Liver (tissue), 9 donors: ENCODE results near the gene GAPDH. TPM values are rescaled to one million over a fixed set of nuclear protein-coding genes. Genes with fewer than 3 reads are reported as not detected.
A peak's percentile ranks its signal among the peaks of the same experiment; 100 is the strongest.
"Not testable (repeated sequence)": the region's sequence is repeated elsewhere in the genome, so short reads cannot be mapped to it uniquely, and the experiment has no call there.

ENCODE experiments used
- DNase-seq: peaks from one replicate; pipeline ENCODE4 v3.0.0-alpha.2; 2017; ENCODE audit warnings: low spot score
- H3K27ac ChIP-seq, 2 donors: one replicate each; pipeline ENCODE4 v1.7.0; 2013; ENCODE audit warnings: inconsistent platforms in 2 of 2, low read length in 2 of 2, control low read depth in 1 of 2, low read depth in 1 of 2, mild to moderate bottlenecking in 1 of 2
- H3K27me3 ChIP-seq, 4 donors: one replicate each; pipeline versions ENCODE4 v1.6.1 to v1.7.0; 2013; ENCODE audit warnings: low read length in 3 of 4, inconsistent platforms in 1 of 4, mild to moderate bottlenecking in 1 of 4, moderate library complexity in 1 of 4; ENCODE audit not compliant: control insufficient read depth in 4 of 4, insufficient read depth in 4 of 4
- H3K36me3 ChIP-seq, 4 donors: one replicate each; pipeline versions ENCODE4 v1.6.1 to v1.7.0; 2013; ENCODE audit warnings: low read length in 3 of 4, mild to moderate bottlenecking in 3 of 4, low read depth in 1 of 4, moderate library complexity in 1 of 4; ENCODE audit not compliant: control insufficient read depth in 4 of 4, insufficient read depth in 3 of 4
- H3K4me1 ChIP-seq, 4 donors: one replicate each; pipeline versions ENCODE4 v1.6.1 to v1.7.0; 2013; ENCODE audit warnings: low read length in 3 of 4, mild to moderate bottlenecking in 3 of 4, moderate library complexity in 1 of 4; ENCODE audit not compliant: control insufficient read depth in 4 of 4, insufficient read depth in 4 of 4
- H3K4me3 ChIP-seq, 3 donors: one replicate each; pipeline versions ENCODE4 v1.6.1 to v1.7.0; 2013; ENCODE audit warnings: low read length in 3 of 3, control low read depth in 1 of 3, low read depth in 1 of 3, mild to moderate bottlenecking in 1 of 3
- H3K9ac ChIP-seq, 2 donors: one replicate each; pipeline ENCODE4 v1.7.0; 2013; ENCODE audit warnings: low read length in 2 of 2, mild to moderate bottlenecking in 2 of 2, moderate library complexity in 2 of 2, control low read depth in 1 of 2, low read depth in 1 of 2
- H3K9me3 ChIP-seq, 4 donors: one replicate each; pipeline versions ENCODE4 v1.6.1 to v1.7.0; 2013; ENCODE audit warnings: low read length in 3 of 4; ENCODE audit not compliant: control insufficient read depth in 4 of 4
- EGR1 ChIP-seq, 2 donors: IDR thresholded peaks; 2 replicates each; pipeline ENCODE4 v1.6.1; 2016 to 2018; ENCODE audit warnings: antibody characterized with exemption in 2 of 2, low read depth in 2 of 2
- FOXA1 ChIP-seq: IDR thresholded peaks from 2 replicates; pipeline ENCODE4 v1.6.1; 2016; ENCODE audit warnings: antibody characterized with exemption
- FOXA2 ChIP-seq: IDR thresholded peaks from 2 replicates; pipeline ENCODE4 v1.6.1; 2016; ENCODE audit warnings: antibody characterized with exemption
- GABPA ChIP-seq, 2 donors: IDR thresholded peaks in 1 of 2; conservative IDR thresholded peaks in 1 of 2; 2 replicates each; pipeline ENCODE4 v1.6.1; 2016; ENCODE audit warnings: antibody characterized with exemption in 2 of 2, mild to moderate bottlenecking in 1 of 2, moderate library complexity in 1 of 2
- HNF4A ChIP-seq, 2 donors: conservative IDR thresholded peaks; 2 replicates each; pipeline ENCODE4 v1.6.1; 2016; ENCODE audit warnings: antibody characterized with exemption in 2 of 2, mild to moderate bottlenecking in 2 of 2
- HNF4G ChIP-seq: IDR thresholded peaks from 2 replicates; pipeline ENCODE4 v1.6.1; 2016; ENCODE audit warnings: antibody characterized with exemption
- JUND ChIP-seq, 2 donors: IDR thresholded peaks; 2 replicates each; pipeline ENCODE4 v1.6.1; 2016; ENCODE audit warnings: antibody characterized with exemption in 2 of 2
- NR2F2 ChIP-seq: IDR thresholded peaks from 2 replicates; pipeline ENCODE4 v1.6.1; 2016; ENCODE audit warnings: antibody characterized with exemption
- RAD21 ChIP-seq, 2 donors: IDR thresholded peaks; 2 replicates each; pipeline ENCODE4 v1.6.1; 2016; ENCODE audit warnings: antibody characterized with exemption in 2 of 2, mild to moderate bottlenecking in 2 of 2
- RXRA ChIP-seq, 2 donors: IDR thresholded peaks; 2 replicates each; pipeline ENCODE4 v1.6.1; 2017 to 2018; ENCODE audit warnings: antibody characterized with exemption in 2 of 2, mild to moderate bottlenecking in 1 of 2
- SP1 ChIP-seq: IDR thresholded peaks from 2 replicates; pipeline ENCODE4 v1.6.1; 2018; ENCODE audit warnings: antibody characterized with exemption, mild to moderate bottlenecking
- TAF1 ChIP-seq: conservative IDR thresholded peaks from 2 replicates; pipeline ENCODE4 v1.6.1; 2016; ENCODE audit warnings: antibody characterized with exemption, mild to moderate bottlenecking
- YY1 ChIP-seq: IDR thresholded peaks from 2 replicates; pipeline ENCODE4 v1.6.1; 2016; ENCODE audit warnings: antibody characterized with exemption, mild to moderate bottlenecking
- WGBS: extraction: QIAGEN DNeasy Blood & Tissue Kit; methylation state at CpG from one replicate; pipeline ENCODE4 v1.1.7; 2013; 5-methylcytosine and 5-hydroxymethylcytosine counted together
- polyA plus RNA-seq, 2 donors: library from polyadenylated mRNA; stranded (reverse) in 1 of 2; unstranded in 1 of 2; fragments of 200-250 nt in 1 of 2; fragments of >200 nt in 1 of 2; fragmentation: Nextera tagmentation in 1 of 2; extraction: Ambion mirVana in 1 of 2; gene quantifications; one replicate each; pipeline versions ENCODE4 v1.2.1 to v1.2.3, GENCODE V29; 2013 to 2015
- total RNA-seq, 2 donors: library from RNA; depleted of rRNA; stranded (reverse); fragments of >200 nt; gene quantifications; one replicate each; pipeline ENCODE4 v1.2.3, GENCODE V29; 2014
- TF ChIP-seq, protein P1 (sequence below): fragments of 150-350 bp; IDR thresholded peaks from 2 replicates; pipeline ENCODE4 v1.5.1; 2017; ENCODE audit warnings: improper control_type of control experiment, low read depth, low read length; ENCODE audit not compliant: missing input control
- TF ChIP-seq, protein P2 (sequence below): IDR thresholded peaks from 2 replicates; pipeline ENCODE4 v1.6.1; 2016; ENCODE audit warnings: antibody characterized with exemption
- TF ChIP-seq, protein P3 (sequence below): IDR thresholded peaks from 2 replicates; pipeline ENCODE4 v1.6.1; 2016; ENCODE audit warnings: antibody characterized with exemption
- TF ChIP-seq, protein P4 (sequence below): IDR thresholded peaks from 2 replicates; pipeline ENCODE4 v1.6.1; 2016; ENCODE audit warnings: antibody characterized with exemption
- TF ChIP-seq, protein P5 (sequence below): IDR thresholded peaks from 2 replicates; pipeline ENCODE4 v1.6.1; 2016; ENCODE audit warnings: antibody characterized with exemption, mild to moderate bottlenecking
- donor health status: healthy.
- donor health status: healthy.
- donor health status: healthy.
- donor health status: healthy.
- donor health status: healthy.

GAPDH gene
- total and polyA plus RNA-seq, 4 donors, result 1,234 to 2,082 (median 1,344) TPM

DNA sequence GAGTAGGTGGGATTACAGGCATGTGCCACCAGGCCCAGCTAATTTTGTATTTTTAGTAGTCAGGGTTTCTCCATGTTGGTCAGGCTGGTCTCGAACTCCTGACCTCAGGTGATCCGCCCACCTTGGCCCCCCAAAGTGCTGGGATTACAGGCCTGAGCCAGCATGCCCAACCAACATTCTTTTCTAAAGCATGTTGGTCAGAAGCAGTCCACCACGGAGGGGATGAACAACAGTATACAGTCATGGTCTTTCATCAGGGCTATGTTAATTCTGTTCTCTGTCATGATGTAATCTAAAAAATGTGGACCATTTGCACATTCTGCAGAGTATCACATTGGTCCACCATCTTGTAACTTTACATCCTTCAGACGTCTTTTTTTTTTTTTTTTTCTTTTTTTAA, 44.9 kb upstream of the GAPDH start:
- Histone ChIP-seq H3K4me1 (peaks cover 2 to 20% (median 11%) of the 10 kb centered on the region in 4 donors), H3K9ac (no peak overlapping the region), H3K27me3 (no peaks in the 10 kb centered on the region), H3K4me3 (no peak overlapping the region), H3K36me3 (peaks cover 0 to 3% (median 2%) of the 10 kb centered on the region in 4 donors), H3K9me3 (no peaks in the 10 kb centered on the region), H3K27ac (no peak overlapping the region)
- no peak for DNase-seq
- 75% methylated on average over 4 of the region's 4 CpGs for WGBS
- TF ChIP-seq YY1, result no peak
- TF ChIP-seq SP1, result no peak
- no peak for TF ChIP-seq HNF4A (conservative IDR thresholded peaks at IDR 0.05)
- no peak for TF ChIP-seq GABPA (IDR thresholded peaks at IDR 0.05 in 1 of 2, conservative IDR thresholded peaks at IDR 0.05 in 1 of 2)
- TF ChIP-seq RAD21 (IDR thresholded peaks at IDR 0.05), result no peak
- TF ChIP-seq, protein P1, sequence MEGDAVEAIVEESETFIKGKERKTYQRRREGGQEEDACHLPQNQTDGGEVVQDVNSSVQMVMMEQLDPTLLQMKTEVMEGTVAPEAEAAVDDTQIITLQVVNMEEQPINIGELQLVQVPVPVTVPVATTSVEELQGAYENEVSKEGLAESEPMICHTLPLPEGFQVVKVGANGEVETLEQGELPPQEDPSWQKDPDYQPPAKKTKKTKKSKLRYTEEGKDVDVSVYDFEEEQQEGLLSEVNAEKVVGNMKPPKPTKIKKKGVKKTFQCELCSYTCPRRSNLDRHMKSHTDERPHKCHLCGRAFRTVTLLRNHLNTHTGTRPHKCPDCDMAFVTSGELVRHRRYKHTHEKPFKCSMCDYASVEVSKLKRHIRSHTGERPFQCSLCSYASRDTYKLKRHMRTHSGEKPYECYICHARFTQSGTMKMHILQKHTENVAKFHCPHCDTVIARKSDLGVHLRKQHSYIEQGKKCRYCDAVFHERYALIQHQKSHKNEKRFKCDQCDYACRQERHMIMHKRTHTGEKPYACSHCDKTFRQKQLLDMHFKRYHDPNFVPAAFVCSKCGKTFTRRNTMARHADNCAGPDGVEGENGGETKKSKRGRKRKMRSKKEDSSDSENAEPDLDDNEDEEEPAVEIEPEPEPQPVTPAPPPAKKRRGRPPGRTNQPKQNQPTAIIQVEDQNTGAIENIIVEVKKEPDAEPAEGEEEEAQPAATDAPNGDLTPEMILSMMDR, result no peak

DNA sequence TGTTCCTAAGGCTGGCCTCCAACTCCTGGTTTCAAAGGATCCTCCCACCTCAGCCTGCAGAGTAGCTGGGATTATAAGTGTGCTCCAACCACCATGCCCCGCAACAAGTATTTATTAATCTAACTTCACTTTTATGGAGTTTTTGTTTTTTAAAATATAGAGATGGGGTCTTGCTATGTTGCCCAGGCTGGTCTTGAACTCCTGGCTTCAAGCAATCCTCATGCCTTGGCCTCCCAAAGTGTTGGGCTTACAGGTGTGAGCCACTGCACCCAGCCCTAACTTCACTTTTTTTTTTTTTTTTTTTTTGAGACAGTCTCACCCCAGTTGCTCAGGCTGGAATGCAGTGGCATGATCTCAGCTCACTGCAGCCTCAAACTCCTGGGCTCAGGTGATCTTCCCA, 43.6 kb upstream of the GAPDH start:
- H3K27me3 ChIP-seq, H3K4me3 ChIP-seq, H3K9ac ChIP-seq, H3K36me3 ChIP-seq, DNase-seq, H3K27ac ChIP-seq, H3K9me3 ChIP-seq: not testable (repeated sequence)
- H3K4me1 ChIP-seq, result peaks cover 2 to 31% (median 20%) of the 10 kb centered on the region in 4 donors
- 98% methylated on average over 1 of the region's 1 CpG for WGBS

DNA sequence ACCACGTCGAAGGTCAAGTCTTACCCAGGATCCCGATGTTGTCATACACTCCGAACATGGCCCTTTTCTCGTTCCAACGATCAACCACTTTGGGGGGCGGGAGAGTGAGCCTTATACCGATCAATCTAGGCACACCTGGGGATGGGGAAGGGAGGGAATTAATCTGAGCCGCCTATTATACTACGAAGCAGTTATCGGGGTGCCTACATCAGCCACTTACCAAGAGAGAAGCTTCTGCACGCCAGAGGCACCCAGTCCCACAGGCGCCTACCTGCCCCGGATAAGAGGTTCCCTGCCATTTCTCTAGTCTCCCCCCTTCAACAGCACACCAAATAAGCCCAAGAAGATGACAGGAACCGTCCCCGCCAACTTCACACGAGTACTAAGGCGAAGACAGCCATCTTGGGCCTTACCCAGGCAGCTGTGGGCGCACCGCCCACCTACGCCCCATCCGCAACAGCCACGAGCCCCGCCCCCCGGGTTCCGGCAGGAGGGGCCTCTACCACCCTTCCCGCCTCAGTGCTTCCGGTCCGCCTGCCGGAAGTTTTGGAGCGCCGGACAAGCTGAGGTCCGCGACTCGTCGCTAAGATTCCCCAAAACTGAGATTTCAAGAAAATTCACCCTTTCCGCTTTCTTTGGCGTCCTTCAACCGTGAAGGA, 41.4 kb upstream of the GAPDH start, which contains the start of gene MRPL51:
TSS of gene MRPL51 (minus strand) at position 425 of the 659 bp plus-strand sequence. CDS start at position 299, 126 bp downstream.
- Histone ChIP-seq H3K4me1 (peaks cover 2 to 32% (median 20%) of the 10 kb centered on the region in 4 donors), H3K27ac (peak within 1 kb of the TSS; percentile 90 to 100), H3K4me3 (peak within 1 kb of the TSS; percentile 77 to 89 (median 85)), H3K36me3 (peaks cover 0 to 16% (median 3%) of the 10 kb centered on the region in 4 donors), H3K9me3 (no peaks in the 10 kb centered on the region), H3K27me3 (no peaks in the 10 kb centered on the region), H3K9ac (peak within 1 kb of the TSS; percentile 81 to 97)
- under 1% methylated on average over 39 of the region's 39 CpGs for WGBS
- DNase-seq, result peak; percentile 97
- TF ChIP-seq GABPA (IDR thresholded peaks at IDR 0.05 in 1 of 2, conservative IDR thresholded peaks at IDR 0.05 in 1 of 2) (peak; percentile 96 to 99), TAF1 (no peak), RXRA (IDR thresholded peaks at IDR 0.05) (no peak), FOXA1 (no peak), HNF4A (conservative IDR thresholded peaks at IDR 0.05) (peak in 1 of 2 donors; percentile 17), HNF4G (no peak), RAD21 (IDR thresholded peaks at IDR 0.05) (peak; percentile 5 to 11), YY1 (peak; percentile 98), EGR1 (IDR thresholded peaks at IDR 0.05; ENCODE audit: low read depth in 2 of 2) (peak; percentile 30 to 50), JUND (IDR thresholded peaks at IDR 0.05) (no peak), FOXA2 (no peak), SP1 (peak; percentile 42), NR2F2 (no peak)
- TF ChIP-seq, protein P2, sequence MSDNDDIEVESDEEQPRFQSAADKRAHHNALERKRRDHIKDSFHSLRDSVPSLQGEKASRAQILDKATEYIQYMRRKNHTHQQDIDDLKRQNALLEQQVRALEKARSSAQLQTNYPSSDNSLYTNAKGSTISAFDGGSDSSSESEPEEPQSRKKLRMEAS, result peak; percentile 87
- TF ChIP-seq, protein P3, sequence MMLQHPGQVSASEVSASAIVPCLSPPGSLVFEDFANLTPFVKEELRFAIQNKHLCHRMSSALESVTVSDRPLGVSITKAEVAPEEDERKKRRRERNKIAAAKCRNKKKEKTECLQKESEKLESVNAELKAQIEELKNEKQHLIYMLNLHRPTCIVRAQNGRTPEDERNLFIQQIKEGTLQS, result no peak
- TF ChIP-seq, protein P4, sequence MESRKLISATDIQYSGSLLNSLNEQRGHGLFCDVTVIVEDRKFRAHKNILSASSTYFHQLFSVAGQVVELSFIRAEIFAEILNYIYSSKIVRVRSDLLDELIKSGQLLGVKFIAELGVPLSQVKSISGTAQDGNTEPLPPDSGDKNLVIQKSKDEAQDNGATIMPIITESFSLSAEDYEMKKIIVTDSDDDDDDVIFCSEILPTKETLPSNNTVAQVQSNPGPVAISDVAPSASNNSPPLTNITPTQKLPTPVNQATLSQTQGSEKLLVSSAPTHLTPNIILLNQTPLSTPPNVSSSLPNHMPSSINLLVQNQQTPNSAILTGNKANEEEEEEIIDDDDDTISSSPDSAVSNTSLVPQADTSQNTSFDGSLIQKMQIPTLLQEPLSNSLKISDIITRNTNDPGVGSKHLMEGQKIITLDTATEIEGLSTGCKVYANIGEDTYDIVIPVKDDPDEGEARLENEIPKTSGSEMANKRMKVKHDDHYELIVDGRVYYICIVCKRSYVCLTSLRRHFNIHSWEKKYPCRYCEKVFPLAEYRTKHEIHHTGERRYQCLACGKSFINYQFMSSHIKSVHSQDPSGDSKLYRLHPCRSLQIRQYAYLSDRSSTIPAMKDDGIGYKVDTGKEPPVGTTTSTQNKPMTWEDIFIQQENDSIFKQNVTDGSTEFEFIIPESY, result peak; percentile 33
- TF ChIP-seq, protein P5, sequence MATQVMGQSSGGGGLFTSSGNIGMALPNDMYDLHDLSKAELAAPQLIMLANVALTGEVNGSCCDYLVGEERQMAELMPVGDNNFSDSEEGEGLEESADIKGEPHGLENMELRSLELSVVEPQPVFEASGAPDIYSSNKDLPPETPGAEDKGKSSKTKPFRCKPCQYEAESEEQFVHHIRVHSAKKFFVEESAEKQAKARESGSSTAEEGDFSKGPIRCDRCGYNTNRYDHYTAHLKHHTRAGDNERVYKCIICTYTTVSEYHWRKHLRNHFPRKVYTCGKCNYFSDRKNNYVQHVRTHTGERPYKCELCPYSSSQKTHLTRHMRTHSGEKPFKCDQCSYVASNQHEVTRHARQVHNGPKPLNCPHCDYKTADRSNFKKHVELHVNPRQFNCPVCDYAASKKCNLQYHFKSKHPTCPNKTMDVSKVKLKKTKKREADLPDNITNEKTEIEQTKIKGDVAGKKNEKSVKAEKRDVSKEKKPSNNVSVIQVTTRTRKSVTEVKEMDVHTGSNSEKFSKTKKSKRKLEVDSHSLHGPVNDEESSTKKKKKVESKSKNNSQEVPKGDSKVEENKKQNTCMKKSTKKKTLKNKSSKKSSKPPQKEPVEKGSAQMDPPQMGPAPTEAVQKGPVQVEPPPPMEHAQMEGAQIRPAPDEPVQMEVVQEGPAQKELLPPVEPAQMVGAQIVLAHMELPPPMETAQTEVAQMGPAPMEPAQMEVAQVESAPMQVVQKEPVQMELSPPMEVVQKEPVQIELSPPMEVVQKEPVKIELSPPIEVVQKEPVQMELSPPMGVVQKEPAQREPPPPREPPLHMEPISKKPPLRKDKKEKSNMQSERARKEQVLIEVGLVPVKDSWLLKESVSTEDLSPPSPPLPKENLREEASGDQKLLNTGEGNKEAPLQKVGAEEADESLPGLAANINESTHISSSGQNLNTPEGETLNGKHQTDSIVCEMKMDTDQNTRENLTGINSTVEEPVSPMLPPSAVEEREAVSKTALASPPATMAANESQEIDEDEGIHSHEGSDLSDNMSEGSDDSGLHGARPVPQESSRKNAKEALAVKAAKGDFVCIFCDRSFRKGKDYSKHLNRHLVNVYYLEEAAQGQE, result no peak
